H1 (cell line): ENCODE data around the gene DOK7. TPM values are rescaled to one million over a fixed set of nuclear protein-coding genes. Genes with fewer than 3 reads are reported as not detected.

Experiments used
- EGR1 ChIP-seq: IDR thresholded peaks from 2 replicates; pipeline ENCODE4 v1.6.1; 2011; ENCODE audit warnings: low read depth, low read length, borderline replicate concordance
- JUN ChIP-seq: IDR thresholded peaks from 2 replicates; pipeline ENCODE4 v1.6.1; 2011; ENCODE audit warnings: low read depth, mild to moderate bottlenecking, improper control_type of control experiment, low read length
- JUND ChIP-seq: IDR thresholded peaks from 2 replicates; pipeline ENCODE4 v1.6.1; 2011; ENCODE audit warnings: mild to moderate bottlenecking, improper control_type of control experiment, low read length
- POLR2AphosphoS5 ChIP-seq: IDR thresholded peaks from 2 replicates; pipeline ENCODE4 v1.6.1; 2011; ENCODE audit warnings: low read depth, low read length
- SIN3A ChIP-seq, 2 experiments: IDR thresholded peaks in 1 of 2; conservative IDR thresholded peaks in 1 of 2; 2 replicates each; pipeline ENCODE4 v1.6.1; 2011 to 2012; ENCODE audit warnings: low read length in 2 of 2, improper control_type of control experiment in 1 of 2, low read depth in 1 of 2, mild to moderate bottlenecking in 1 of 2
- polyA plus RNA-seq, 7 experiments: library from polyadenylated mRNA; depleted of rRNA in 3 of 7; stranded (reverse) in 5 of 7; unstranded in 2 of 7; fragments of >200 nt in 5 of 7; fragments of 200-250 nt in 2 of 7; gene quantifications; 1 replicate in 5 of 7; 2 replicates in 1 of 7; 4 replicates in 1 of 7; pipeline versions ENCODE4 v1.2.1 to v1.2.3, GENCODE V29; 2011 to 2013; ENCODE audit warnings: missing spikeins in 2 of 7, mixed read lengths in 2 of 7
- total RNA-seq: library from RNA; stranded (reverse); fragmentation: NEBNext Ultra II Directional; extraction: Animal tissue kit (Norgen Biotek cat#: 25700); gene quantifications from 2 replicates; pipeline ENCODE4 v1.2.1, GENCODE V29; 2021

Gene DOK7
- total and polyA plus RNA-seq, 2 of the 8 experiments (the other 6 are each of a cell fraction or from before 2014, with no cell fraction given), result 0.32 TPM; not detected in 1

DNA sequence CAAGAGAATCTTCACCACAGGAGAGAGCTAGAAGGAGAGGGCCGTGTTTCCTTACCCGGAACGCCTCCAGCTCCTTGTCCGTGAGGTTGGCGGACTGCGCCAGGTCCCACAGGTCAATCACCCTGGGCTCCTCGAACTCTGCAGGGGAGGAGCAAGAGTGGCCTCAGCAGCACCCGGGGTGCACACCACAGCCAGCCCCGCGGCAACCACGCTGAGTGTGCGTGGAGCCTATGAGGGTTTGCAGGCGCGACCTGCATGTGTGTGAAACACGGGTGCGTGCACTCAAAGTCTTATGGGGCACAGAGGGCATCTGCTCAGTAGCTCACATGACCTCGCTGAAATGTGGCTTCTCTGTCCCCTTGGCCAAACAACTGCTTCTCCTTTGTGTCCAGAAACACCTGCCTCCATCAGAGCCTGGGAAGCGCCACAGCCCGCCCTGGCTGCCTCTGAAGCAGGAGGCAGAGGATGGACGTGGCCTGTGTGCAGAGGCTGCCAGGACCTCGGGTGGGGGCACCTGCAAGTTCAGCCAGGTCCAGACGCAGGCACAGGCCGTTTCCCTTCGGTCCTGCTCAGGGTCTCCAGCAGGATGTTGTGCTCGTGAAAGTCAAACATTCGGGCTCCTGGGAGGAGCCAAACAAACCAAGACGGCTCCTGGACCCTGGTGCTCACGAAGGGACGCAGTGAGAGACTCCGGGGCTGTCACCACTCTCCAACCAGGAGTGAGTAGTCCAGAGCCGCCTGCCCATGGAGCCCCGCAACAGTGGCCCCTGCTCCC is 53.1 kb downstream of the DOK7 start (continued):
- TF ChIP-seq SIN3A (conservative IDR thresholded peaks at IDR 0.05 in 1 of 2, IDR thresholded peaks at IDR 0.05 in 1 of 2; ENCODE audit: low read depth in 1 of 2, low read length in 2 of 2), result no peak
- TF ChIP-seq POLR2AphosphoS5, result no peak
- TF ChIP-seq JUND, result no peak
- no peak for TF ChIP-seq EGR1
- no peak for TF ChIP-seq JUN
